PFSK-1 (cell line): ENCODE results near the gene ATF5.

Experiments
- POLR2AphosphoS5 ChIP-seq: IDR thresholded peaks from 2 replicates; pipeline ENCODE4 v1.6.1; 2012; ENCODE audit warnings: low read depth, mild to moderate bottlenecking, control low read depth, low read length, moderate library complexity
- REST ChIP-seq, 2 experiments: IDR thresholded peaks; 2 replicates each; pipeline versions ENCODE4 v1.6.1 to v1.8.0; 2011 to 2012; ENCODE audit warnings: low read depth in 2 of 2, low read length in 2 of 2, control low read depth in 1 of 2, inconsistent platforms in 1 of 2, mild to moderate bottlenecking in 1 of 2, moderate library complexity in 1 of 2; ENCODE audit not compliant: insufficient read depth in 1 of 2

- TF ChIP-seq REST (IDR thresholded peaks at IDR 0.05; ENCODE audit: insufficient read depth in 1 of 2, low read depth in 2 of 2, low read length in 2 of 2): no peak
- no peak; the same call in 1 of the 2 replicates for TF ChIP-seq POLR2AphosphoS5
Observed at GRCh38 chr19:49908480-49909420, 20.3 kb upstream of the ATF5 start.
